AG04450 (cell line): ENCODE data around the gene MAN1B1. TPM values are rescaled to one million over a fixed set of nuclear protein-coding genes. Genes with fewer than 3 reads are reported as not detected.

Source experiments
- CTCF ChIA-PET: fragments of 300-600, 350-600 bp; formaldehyde crosslinking; extraction: SDS; loops from one replicate; lab custom pipeline; 2022; ENCODE audit warnings: antibody characterized with exemption, inconsistent platforms; lab: Charles Lee
- POLR2A ChIA-PET: fragments of 350-600 bp; formaldehyde crosslinking; extraction: SDS; loops from one replicate; lab custom pipeline; 2021; ENCODE audit warnings: antibody characterized with exemption, inconsistent platforms; lab: Yijun Ruan, JAX
- DNase-seq: peaks from one replicate; pipeline ENCODE4 v3.0.0-alpha.2; 2011; ENCODE audit warnings: low read depth, low spot score
- H3K27ac ChIP-seq: one replicate; pipeline ENCODE4 v1.5.1; 2012; ENCODE audit warnings: low read depth, low read length, control low read depth
- H3K27me3 ChIP-seq: one replicate; pipeline ENCODE4 v1.6.0; 2012; ENCODE audit warnings: low read length; ENCODE audit not compliant: control insufficient read depth, insufficient read depth
- H3K4me3 ChIP-seq: 2 replicates; pipeline ENCODE4 v1.5.1; 2011; ENCODE audit warnings: mild to moderate bottlenecking, low read depth, low read length, control low read depth
- H3K9me3 ChIP-seq: 2 replicates; pipeline ENCODE4 v1.5.1; 2012; ENCODE audit warnings: low read length; ENCODE audit not compliant: control insufficient read depth, insufficient read depth
- polyA plus RNA-seq: library from polyadenylated mRNA; depleted of rRNA; stranded (reverse); fragments of >200 nt; gene quantifications from 2 replicates; pipeline ENCODE4 v1.2.3, GENCODE V29; 2011
- TF ChIP-seq, protein P1 (sequence below): IDR thresholded peaks from 2 replicates; pipeline ENCODE4 v1.5.1; 2011; ENCODE audit warnings: low read depth, low read length, control low read depth, inconsistent platforms

Gene MAN1B1
- polyA plus RNA-seq, 1 experiment, result 40.8 TPM

DNA sequence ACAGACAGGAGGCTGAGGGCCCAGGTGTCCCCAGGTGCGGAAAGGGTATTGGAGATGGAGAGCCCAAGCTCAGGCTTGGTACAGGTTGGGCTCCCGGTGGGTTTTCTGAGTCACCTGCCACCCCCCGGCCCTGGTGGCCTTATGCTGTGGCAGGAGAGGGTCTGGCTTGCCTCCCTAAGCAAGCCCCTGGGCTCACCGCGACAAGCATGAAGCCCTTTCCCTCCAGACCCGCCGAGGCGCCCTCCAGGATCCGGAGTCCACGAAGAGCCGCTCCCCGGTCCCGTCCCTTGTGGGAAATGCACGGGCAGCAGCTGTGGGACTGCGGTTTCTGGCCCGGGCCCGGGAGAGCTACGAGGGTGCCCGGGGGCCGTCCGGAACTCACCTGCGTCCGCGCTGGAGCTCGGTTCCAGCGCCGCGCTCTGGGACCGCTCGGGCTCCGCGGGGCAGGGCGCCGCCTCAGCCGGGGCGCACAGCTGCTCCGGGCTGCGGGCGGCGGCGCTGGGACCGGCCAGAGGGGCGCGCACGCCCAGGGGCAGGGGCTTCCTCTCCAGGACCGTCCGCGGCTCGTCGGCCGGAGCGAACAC, 17.2 kb upstream of the MAN1B1 start:
- H3K4me3 ChIP-seq, result peak overlapping the region; percentile 27
- H3K27ac ChIP-seq, result no peak overlapping the region
- H3K9me3 ChIP-seq, result no peaks in the 10 kb centered on the region; the same call in 1 of the 2 replicates
- TF ChIP-seq, protein P1, sequence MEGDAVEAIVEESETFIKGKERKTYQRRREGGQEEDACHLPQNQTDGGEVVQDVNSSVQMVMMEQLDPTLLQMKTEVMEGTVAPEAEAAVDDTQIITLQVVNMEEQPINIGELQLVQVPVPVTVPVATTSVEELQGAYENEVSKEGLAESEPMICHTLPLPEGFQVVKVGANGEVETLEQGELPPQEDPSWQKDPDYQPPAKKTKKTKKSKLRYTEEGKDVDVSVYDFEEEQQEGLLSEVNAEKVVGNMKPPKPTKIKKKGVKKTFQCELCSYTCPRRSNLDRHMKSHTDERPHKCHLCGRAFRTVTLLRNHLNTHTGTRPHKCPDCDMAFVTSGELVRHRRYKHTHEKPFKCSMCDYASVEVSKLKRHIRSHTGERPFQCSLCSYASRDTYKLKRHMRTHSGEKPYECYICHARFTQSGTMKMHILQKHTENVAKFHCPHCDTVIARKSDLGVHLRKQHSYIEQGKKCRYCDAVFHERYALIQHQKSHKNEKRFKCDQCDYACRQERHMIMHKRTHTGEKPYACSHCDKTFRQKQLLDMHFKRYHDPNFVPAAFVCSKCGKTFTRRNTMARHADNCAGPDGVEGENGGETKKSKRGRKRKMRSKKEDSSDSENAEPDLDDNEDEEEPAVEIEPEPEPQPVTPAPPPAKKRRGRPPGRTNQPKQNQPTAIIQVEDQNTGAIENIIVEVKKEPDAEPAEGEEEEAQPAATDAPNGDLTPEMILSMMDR, result no peak
- no peaks in the 10 kb centered on the region for H3K27me3 ChIP-seq
- no peak for DNase-seq
- ChIA-PET CTCF (interaction anchor here (0.6 to 8.4 kb wide), 5 partner anchors 11 to 40 kb away, joined by 3 to 104 read pairs (median 5); partner anchors contain the start of gene NPDC1), POLR2A (interaction anchor here (0.7 to 1.3 kb wide), 4 partner anchors 14 to 173 kb away, joined by 3 to 6 read pairs (median 5); partner anchors contain the start of genes ENTPD2 and TUBB4B)

DNA sequence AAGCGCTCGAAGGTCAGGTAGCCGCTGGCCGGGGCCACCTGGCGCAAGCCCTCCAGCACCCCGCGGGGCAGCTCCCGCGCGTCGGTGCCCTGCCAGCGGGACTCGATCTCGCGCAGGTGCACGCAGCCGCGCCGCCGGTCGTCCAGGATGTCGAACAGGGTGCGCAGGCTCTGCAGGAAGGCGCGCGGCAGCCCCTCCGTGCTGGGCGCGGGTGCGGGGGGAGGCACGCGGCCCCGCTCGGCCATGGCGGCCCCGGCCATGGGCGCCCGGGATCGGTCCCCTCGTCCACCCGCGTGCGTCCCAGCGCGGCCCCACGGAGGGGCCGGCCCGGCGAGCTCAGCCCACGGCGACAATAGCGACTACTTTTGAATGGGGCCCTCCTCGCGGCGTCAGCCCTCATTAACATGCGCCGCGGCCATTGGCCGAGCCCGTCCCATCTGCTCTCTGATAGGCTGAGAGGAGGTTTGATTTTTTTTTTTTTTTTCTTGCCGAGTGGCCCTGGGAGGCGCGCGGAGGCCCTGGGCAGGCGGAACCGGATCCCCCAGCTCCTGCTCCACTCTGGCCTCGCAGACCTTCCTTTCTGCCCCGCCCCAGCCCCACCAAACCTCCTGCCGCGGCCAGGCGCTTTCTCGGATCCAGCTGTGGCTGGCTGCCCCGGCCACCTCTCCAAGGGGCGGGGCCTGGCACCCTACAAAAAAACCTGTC, 16.4 kb upstream of the MAN1B1 start, which contains the start of gene SAPCD2:
Gene SAPCD2, minus strand, starts transcription at position 357 of the 705 bp plus-strand sequence. Its CDS starts 97 bp downstream, at position 260.
- Histone ChIP-seq H3K27me3 (no peaks in the 10 kb centered on the region), H3K9me3 (no peaks in the 10 kb centered on the region; the same call in 1 of the 2 replicates), H3K27ac (no peak within 1 kb of the TSS), H3K4me3 (peak within 1 kb of the TSS; percentile 48)
- TF ChIP-seq, protein P1, result no peak
- DNase-seq, result peak; percentile 42
- ChIA-PET CTCF (interaction anchor here (0.6 to 8.4 kb wide), 3 partner anchors 22 to 35 kb away, joined by 3 to 104 read pairs (median 5); partner anchors contain the start of gene NPDC1), POLR2A (interaction anchor here (0.6 to 1.3 kb wide), 6 partner anchors 11 to 342 kb away, joined by 3 to 6 read pairs (median 4); partner anchors contain the start of genes ENTPD2 and TUBB4B)

- DNase-seq, result no peak
- TF ChIP-seq, protein P1, result peak; percentile 20; the same call in 1 of the 2 replicates
- ChIA-PET CTCF (interaction anchor here (1.4 to 8.4 kb wide), 3 partner anchors 23 to 42 kb away, joined by 3 to 104 read pairs (median 6); partner anchors contain the start of gene NPDC1), POLR2A (interaction anchor here (0.6 to 1.3 kb wide), 4 partner anchors 11 to 343 kb away, joined by 3 to 6 read pairs (median 4); partner anchors contain the start of gene TUBB4B)
- Histone ChIP-seq H3K27ac (no peak overlapping the region), H3K27me3 (no peaks in the 10 kb centered on the region), H3K4me3 (peak overlapping the region; percentile 44), H3K9me3 (no peaks in the 10 kb centered on the region; the same call in 1 of the 2 replicates)
These were observed 15.9 kb upstream of the MAN1B1 start for GRCh38 chr9:137070906-137071275.

GRCh38 chr9:137071282-137071681, 15.5 kb upstream of the MAN1B1 start:
- CTCF ChIA-PET, result interaction anchor here (1.4 kb wide), 2 partner anchors 24 to 42 kb away, joined by 3 to 6 read pairs; no protein-coding TSS in a partner anchor
- no peak for DNase-seq
- no peaks in the 10 kb centered on the region for H3K27me3 ChIP-seq
- POLR2A ChIA-PET, result interaction anchor here (1.3 kb wide), 2 partner anchors 170 to 343 kb away, joined by 4 read pairs; partner anchors contain the start of gene TUBB4B
- H3K4me3 ChIP-seq, result no peak overlapping the region
- TF ChIP-seq, protein P1, result no peak
- no peaks in the 10 kb centered on the region; the same call in 1 of the 2 replicates for H3K9me3 ChIP-seq
- H3K27ac ChIP-seq, result no peak overlapping the region
